GM10266 (cell line): ENCODE results near the gene EMP2.
"Not testable (repeated sequence)": the region's sequence is repeated elsewhere in the genome, so short reads cannot be mapped to it uniquely, and the experiment has no call there.

ENCODE experiments used
- DNase-seq: peaks from one replicate; pipeline ENCODE4 v3.0.0; 2012; ENCODE audit errors: extremely low spot score
- CTCF ChIP-seq: IDR thresholded peaks from 2 replicates; pipeline ENCODE4 v1.5.1; 2012; ENCODE audit warnings: mild to moderate bottlenecking, low read depth; ENCODE audit not compliant: control insufficient read depth, insufficient read depth; ENCODE audit errors: missing control alignments

Gene EMP2

GRCh38 chr16:10543231-10543977, 37.0 kb downstream of the EMP2 start:
- TF ChIP-seq CTCF, result no peak
- no peak for DNase-seq

GRCh38 chr16:10541366-10541765, 39.0 kb downstream of the EMP2 start:
- TF ChIP-seq CTCF, result no peak
- DNase-seq, result no peak

- DNase-seq, result no peak
- TF ChIP-seq CTCF, result no peak
Observed at GRCh38 chr16:10539793-10540192, 40.6 kb downstream of the EMP2 start.

DNA sequence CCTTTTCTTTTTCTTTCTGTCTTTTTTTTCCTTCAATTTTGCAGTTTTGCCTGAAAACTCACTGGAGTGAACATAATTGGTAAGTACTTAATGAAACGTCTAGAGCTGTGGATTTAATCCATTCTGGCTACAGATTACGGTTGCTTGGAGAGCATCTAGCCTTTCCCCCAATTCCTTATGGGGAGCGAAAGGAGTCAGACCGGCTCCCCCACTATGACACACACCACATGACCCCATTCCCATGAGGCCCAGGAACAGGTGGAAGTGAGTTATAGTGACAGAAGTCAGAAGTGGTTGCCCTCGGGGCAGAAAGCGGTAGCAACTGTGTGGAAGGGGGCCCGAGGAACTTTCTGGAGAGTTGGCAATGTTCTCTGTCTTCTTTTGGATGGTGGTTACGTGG, 41.2 kb downstream of the EMP2 start:
- TF ChIP-seq CTCF, result no peak
- DNase-seq, result no peak

DNA sequence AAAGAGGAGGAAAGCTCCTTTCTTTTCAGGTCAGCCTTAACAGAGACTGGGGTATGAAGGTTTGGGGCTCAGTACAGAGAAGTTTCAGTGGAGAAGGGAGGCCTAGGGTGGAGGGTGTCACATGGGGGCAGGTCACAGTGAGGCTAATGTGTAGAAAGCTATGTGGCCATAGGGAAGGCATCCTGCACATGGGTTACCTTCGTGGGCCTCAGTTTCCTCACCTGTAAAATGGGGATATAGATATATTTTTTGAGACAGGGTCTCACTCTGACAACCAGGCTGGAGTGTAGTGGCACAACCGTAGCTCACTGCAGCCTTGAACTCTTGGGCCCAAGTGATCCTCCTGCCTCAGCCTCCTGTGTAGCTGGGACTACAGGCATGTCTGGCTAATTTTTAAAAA, 41.8 kb downstream of the EMP2 start:
- no peak for DNase-seq
- TF ChIP-seq CTCF, result no peak

- no peak for TF ChIP-seq CTCF
- no peak for DNase-seq
Observed at GRCh38 chr16:10537946-10538345, 42.5 kb downstream of the EMP2 start.

DNA sequence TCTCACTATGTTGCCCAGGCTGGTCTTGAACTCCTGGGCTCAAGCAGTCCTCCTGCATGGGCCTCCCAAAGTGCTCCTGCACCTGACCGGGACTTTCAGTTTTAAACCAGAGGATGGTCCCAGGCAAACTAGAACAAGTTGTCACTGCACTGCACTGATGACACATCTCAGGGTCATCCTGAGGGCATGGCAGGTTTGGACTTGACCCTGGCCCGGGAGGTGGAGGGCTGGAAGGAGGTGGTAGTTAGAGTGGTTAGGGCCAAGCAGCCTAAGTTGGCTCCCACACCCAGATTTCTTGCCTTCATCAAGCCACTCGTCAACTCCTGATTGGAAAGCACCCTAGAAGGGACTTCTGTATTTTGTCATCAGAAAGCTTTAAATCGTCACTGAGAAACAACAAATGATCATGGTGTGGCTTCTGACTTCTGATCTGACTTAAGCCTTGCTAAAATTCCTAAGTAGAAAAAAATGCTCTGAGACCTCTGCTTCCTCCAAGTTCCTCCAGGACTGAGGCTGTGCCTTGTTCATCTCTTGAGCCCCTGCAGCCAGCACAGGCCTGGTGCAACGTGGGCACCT, 43.5 kb downstream of the EMP2 start:
- TF ChIP-seq CTCF, result no peak
- DNase-seq, result no peak

- DNase-seq, result not testable (repeated sequence)
Observed at GRCh38 chr16:10536328-10536727, 44.1 kb downstream of the EMP2 start.
